Stomach smooth muscle (tissue), 2 donors: Measurements from ENCODE around the gene POLR1F.
A peak's percentile ranks its signal among the peaks of the same experiment; 100 is the strongest.
"Not testable (repeated sequence)": the region's sequence is repeated elsewhere in the genome, so short reads cannot be mapped to it uniquely, and the experiment has no call there.

Source experiments
- H3K27ac ChIP-seq: one replicate; pipeline ENCODE4 v1.7.0; 2013; ENCODE audit warnings: mild to moderate bottlenecking, low read length, inconsistent platforms
- H3K27me3 ChIP-seq, 2 donors: one replicate each; pipeline ENCODE4 v1.7.0; 2013; ENCODE audit warnings: low read length in 2 of 2; ENCODE audit not compliant: insufficient read depth in 2 of 2, control insufficient read depth in 1 of 2
- H3K36me3 ChIP-seq, 2 donors: one replicate each; pipeline ENCODE4 v1.7.0; 2013; ENCODE audit warnings: low read length in 2 of 2; ENCODE audit not compliant: control insufficient read depth in 2 of 2, insufficient read depth in 2 of 2
- H3K4me1 ChIP-seq: one replicate; pipeline ENCODE4 v1.7.0; 2013; ENCODE audit warnings: low read length; ENCODE audit not compliant: control insufficient read depth, insufficient read depth
- H3K4me3 ChIP-seq, 2 donors: one replicate each; pipeline ENCODE4 v1.7.0; 2013; ENCODE audit warnings: low read length in 2 of 2
- H3K9ac ChIP-seq, 2 donors: one replicate each; pipeline ENCODE4 v1.7.0; 2013; ENCODE audit warnings: low read length in 2 of 2, mild to moderate bottlenecking in 1 of 2
- H3K9me3 ChIP-seq, 2 donors: one replicate each; pipeline ENCODE4 v1.7.0; 2013; ENCODE audit warnings: low read length in 2 of 2; ENCODE audit not compliant: control insufficient read depth in 2 of 2
- donor health status: healthy.
- donor health status: Pancreatic carcinoma.

The POLR1F gene

DNA sequence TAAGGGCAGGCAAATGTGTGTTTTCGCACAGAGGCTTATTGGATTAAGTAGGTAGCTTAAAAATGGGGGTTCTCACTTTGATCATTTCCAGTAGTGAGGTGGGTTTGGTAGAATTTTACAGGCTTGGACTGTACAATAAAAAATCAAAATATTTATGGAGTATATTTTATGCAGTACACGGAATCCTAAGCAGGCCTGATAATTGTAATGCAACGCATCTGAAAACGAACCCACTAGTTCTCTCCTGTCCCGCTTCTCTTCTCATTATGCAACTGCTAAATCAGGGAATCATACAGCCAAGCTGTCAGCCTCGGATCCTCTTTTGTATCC is 377 bp upstream of the POLR1F start:
- H3K27ac ChIP-seq: peak overlapping the region; percentile 53
- H3K4me3 ChIP-seq: peak overlapping the region; percentile 92 to 93
- peaks cover 5% of the 10 kb centered on the region for H3K4me1 ChIP-seq
- no peaks in the 10 kb centered on the region for H3K36me3 ChIP-seq
- H3K27me3 ChIP-seq: no peaks in the 10 kb centered on the region
- no peaks in the 10 kb centered on the region for H3K9me3 ChIP-seq
- H3K9ac ChIP-seq: peak overlapping the region; percentile 29 to 66

DNA sequence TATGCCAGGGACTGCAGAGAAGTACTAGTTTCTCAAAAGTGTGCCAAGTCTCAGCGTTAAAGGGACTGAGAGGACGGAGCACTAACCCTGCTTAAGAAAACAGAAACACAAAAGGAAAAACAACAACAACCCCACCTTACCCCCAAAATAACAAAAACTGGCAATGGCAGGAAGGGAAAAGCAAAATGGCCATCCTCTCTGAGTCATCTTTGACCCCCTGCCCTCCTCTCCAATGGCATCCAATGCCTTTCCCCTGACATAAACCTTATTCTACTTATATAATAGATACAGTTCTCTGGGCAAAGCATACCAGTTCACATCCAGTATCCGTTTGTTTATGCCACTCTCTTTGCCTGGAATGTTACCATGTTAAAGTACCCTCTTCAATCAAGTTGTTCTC is 1.6 kb downstream of the POLR1F start:
- Histone ChIP-seq H3K27ac (no peak overlapping the region), H3K36me3 (peaks cover 2 to 3% of the 10 kb centered on the region in 2 donors), H3K9ac (no peak overlapping the region), H3K4me3 (peak overlapping the region in 1 of 2 donors; percentile 93), H3K27me3 (no peaks in the 10 kb centered on the region), H3K9me3 (no peaks in the 10 kb centered on the region), H3K4me1 (peaks cover 5% of the 10 kb centered on the region)

DNA sequence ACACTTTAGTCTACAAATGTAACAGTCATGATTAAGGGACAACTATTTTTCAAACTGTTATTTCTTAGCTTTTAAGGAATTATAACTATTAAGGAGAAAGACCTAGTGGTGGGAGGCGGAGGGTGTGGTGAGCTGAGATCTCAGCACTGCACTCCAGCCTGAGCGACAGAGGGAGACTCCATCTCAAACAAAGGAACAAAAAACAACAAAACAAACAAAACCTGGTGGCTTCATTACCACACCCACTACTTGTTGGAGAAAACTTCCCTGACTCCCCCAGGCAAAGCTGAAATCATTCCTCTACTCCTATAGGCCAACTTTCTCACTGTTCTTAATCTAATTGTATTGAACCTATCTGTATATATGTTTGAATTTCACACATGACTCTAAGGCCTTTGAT is 3.2 kb downstream of the POLR1F start:
- Histone ChIP-seq H3K27me3 (no peaks in the 10 kb centered on the region), H3K27ac (no peak overlapping the region), H3K9me3 (no peaks in the 10 kb centered on the region), H3K9ac (no peak overlapping the region), H3K4me3 (no peak overlapping the region), H3K4me1 (peaks cover 5% of the 10 kb centered on the region), H3K36me3 (peaks cover 2 to 3% of the 10 kb centered on the region in 2 donors)

DNA sequence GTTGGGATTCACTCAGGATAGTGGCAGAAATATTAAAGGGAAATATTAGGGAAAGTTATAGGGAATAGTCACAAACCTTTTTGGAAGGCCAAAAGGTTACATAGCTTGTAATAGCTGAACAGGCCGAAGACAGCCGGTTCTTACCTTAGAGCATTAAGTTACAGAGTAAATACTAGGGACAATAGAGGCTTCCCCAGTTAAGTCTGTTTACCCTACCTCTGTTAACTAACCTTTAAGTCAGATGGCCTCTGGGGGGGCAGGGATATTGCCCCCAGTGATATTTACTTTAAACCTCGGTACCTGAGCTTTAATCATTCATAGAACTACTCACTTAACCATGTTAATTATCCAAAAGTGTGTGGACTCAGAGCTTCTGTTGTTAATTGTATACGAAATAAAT is 7.4 kb downstream of the POLR1F start:
- Histone ChIP-seq H3K27ac (no peak overlapping the region), H3K9ac (no peak overlapping the region), H3K36me3 (peaks cover 3 to 9% of the 10 kb centered on the region in 2 donors), H3K4me3 (no peak overlapping the region), H3K27me3 (no peaks in the 10 kb centered on the region), H3K4me1 (no peaks in the 10 kb centered on the region), H3K9me3 (no peaks in the 10 kb centered on the region)

DNA sequence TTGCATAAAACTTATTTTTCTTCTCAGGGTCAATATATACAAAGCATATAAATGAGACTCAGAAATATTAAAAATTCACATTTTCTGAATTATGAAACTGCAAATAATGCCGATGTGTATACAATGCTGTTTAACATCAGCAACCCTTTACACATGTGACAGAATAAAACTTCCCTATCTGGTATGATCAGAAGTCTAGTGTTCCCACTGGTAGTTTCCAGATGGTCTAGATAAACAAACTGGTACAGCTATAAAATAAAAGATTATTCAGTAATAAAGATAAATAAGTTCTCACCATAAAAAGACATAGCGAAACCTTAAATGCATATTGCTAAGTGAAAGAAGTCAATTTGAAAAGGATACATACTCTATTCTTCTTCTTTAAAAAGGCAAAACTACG is 7.9 kb downstream of the POLR1F start:
- Histone ChIP-seq H3K27me3 (no peaks in the 10 kb centered on the region), H3K36me3 (peaks cover 3 to 12% of the 10 kb centered on the region in 2 donors), H3K9me3 (no peaks in the 10 kb centered on the region), H3K27ac (no peak overlapping the region), H3K4me1 (no peaks in the 10 kb centered on the region), H3K4me3 (no peak overlapping the region), H3K9ac (no peak overlapping the region)

DNA sequence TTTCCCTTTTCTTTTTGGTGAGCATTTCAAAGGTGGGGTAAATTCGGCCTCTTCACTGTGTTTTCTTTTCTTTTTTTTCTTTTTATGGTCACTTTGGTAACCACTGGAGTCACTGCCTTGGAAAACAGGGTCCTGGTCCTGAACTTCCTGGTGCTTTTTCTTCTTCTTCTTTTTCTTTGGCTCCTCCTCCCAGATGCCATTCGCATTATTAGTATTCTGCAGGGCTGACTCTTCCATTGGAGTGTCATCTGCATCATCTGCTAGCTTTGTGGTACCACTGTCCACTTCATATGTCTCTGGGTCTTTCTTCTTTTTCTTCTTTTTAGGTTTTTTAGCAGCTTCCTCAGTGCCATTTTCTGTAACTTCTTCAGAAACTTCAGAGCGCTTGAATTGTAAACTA is 10.5 kb downstream of the POLR1F start:
- peaks cover 3 to 12% of the 10 kb centered on the region in 2 donors for H3K36me3 ChIP-seq

DNA sequence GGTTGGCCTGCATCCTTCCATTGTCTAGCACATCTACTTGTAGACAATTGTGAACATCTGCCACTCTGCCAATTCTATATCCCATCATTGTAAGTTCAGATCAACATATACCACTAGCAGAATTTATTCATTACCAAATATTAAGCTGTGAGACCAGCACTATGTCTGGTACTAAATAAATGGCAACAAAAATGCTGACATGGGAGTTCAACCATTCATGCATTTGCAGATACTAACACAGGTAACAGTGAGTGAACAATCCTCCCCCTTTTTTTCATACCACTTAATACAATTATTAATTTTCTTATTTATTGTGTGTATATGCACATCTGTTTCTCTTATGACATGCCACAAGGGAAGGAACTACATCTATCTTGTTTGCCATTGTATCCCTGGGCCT is 11.9 kb downstream of the POLR1F start:
- Histone ChIP-seq H3K9me3 (no peaks in the 10 kb centered on the region), H3K36me3 (peaks cover 0 to 12% of the 10 kb centered on the region in 2 donors), H3K4me1 (no peaks in the 10 kb centered on the region), H3K9ac (no peak overlapping the region), H3K4me3 (no peak overlapping the region), H3K27me3 (no peaks in the 10 kb centered on the region), H3K27ac (no peak overlapping the region)

More for the DNA sequence above, 10.5 kb downstream of the POLR1F start:
- no peaks in the 10 kb centered on the region for H3K4me1 ChIP-seq
- no peaks in the 10 kb centered on the region for H3K9me3 ChIP-seq
- H3K27ac ChIP-seq: no peak overlapping the region
- H3K27me3 ChIP-seq: no peaks in the 10 kb centered on the region
- H3K4me3 ChIP-seq: no peak overlapping the region
- no peak overlapping the region for H3K9ac ChIP-seq

DNA sequence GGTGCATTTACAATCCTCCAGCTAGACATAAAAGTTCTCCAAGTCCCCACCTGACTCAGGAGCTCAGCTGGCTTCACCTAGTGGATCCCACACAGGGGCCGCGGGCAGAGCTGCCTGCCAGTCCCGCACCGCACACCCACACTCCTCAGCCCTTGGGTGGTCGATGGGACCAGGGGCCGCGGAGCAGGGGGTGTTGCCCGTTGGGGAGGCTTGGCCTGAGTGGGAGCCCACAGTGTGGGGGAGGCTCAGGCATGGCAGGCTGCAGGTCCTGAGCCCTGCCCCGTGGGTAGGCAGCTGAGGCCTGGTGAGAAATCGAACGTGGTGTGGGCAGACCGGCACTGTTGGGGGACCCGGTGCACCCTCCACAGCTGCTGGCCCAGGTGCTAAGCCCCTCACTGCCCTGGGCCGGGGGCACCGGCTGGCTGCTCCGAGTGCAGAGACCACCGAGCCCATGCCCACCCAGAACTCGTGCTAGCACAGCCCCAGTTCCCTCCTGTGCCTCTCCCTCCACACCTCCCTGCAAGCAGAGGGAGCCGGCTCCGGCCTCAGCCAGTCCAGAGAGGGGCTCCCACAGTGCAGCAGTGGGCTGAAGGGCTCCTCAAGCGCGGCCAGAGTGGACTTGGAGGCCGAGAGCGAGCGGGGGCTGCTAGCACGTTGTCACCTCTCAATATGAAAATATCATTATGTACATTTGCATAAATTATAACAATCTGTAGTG is 16.6 kb downstream of the POLR1F start:
- H3K4me1 ChIP-seq: no peaks in the 10 kb centered on the region
- H3K27me3 ChIP-seq: no peaks in the 10 kb centered on the region
- no peak overlapping the region for H3K27ac ChIP-seq
- no peak overlapping the region for H3K9ac ChIP-seq
- no peaks in the 10 kb centered on the region for H3K9me3 ChIP-seq
- no peak overlapping the region for H3K4me3 ChIP-seq
- peaks cover 0 to 8% of the 10 kb centered on the region in 2 donors for H3K36me3 ChIP-seq

DNA sequence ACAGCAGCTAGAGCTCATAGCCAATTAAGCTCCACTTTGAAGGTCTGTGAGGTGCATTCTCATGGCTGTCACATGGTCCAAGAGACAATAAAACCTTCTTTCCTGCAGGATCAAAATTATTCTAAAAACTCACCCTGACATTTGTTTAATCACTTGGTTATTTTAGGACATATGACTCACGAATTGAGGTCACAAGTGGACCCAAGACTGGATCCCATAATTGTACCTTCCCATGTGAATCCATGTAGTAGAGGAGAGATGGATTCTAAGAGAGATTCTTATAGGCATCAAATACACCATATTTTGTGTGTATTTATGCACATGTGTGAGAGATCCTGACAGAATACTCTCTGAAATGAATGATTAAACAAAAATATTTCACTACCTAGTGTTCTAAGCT is 18.1 kb downstream of the POLR1F start:
- H3K27me3 ChIP-seq: no peaks in the 10 kb centered on the region
- peaks cover 0 to 1% of the 10 kb centered on the region in 2 donors for H3K36me3 ChIP-seq
- no peak overlapping the region for H3K27ac ChIP-seq
- no peaks in the 10 kb centered on the region for H3K4me1 ChIP-seq
- no peak overlapping the region for H3K4me3 ChIP-seq
- no peaks in the 10 kb centered on the region for H3K9me3 ChIP-seq
- H3K9ac ChIP-seq: no peak overlapping the region

DNA sequence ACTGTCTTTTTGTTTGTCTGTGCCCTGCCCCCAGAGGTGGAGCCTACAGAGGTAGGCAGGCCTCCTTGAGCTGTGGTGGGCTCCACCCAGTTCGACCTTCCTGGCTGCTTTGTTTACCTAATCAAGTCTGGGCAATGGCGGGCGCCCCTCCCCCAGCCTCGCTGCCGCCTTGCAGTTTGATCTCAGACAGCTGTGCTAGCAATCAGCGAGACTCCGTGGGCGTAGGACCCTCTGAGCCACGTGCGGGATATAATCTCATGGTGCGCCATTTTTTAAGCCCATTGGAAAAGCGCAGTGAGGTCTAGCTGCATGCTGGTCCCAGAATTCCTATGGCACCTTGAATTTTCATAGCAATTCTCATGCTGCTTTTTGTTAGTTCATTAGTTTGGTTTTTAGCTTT is 19.7 kb downstream of the POLR1F start:
- not testable (repeated sequence) for H3K4me3 ChIP-seq, H3K27ac ChIP-seq, H3K27me3 ChIP-seq, H3K4me1 ChIP-seq, H3K9ac ChIP-seq, H3K36me3 ChIP-seq, H3K9me3 ChIP-seq

DNA sequence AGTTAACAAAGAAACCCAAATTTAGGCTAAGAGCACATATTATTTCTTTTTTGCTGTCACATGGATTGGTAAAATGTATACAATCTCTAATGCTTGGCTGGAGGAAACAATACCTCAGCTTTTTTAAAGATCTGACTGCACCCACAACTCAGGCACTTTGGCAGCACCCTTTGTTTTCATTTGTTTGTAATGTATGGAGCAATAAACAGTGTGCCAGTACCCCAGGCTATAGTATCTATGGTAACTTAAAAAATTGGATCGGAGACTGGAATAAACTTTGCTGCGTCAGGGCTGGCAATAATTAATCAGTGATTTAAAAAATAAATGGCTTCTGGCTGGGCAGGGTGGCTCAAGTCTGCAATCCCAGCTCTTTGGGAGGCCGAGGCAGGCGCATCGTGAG is 27.2 kb downstream of the POLR1F start:
- H3K27ac ChIP-seq: no peak overlapping the region
- H3K27me3 ChIP-seq: no peaks in the 10 kb centered on the region
- no peaks in the 10 kb centered on the region for H3K36me3 ChIP-seq
- H3K4me1 ChIP-seq: no peaks in the 10 kb centered on the region
- H3K4me3 ChIP-seq: no peak overlapping the region
- H3K9me3 ChIP-seq: no peaks in the 10 kb centered on the region
- no peak overlapping the region for H3K9ac ChIP-seq
